SK-N-SH treated with all-trans-retinoic acid at 6 μM for 48 hours (cell line): ENCODE results near the gene CNP.

Experiments
- ATAC-seq: fragments of 200-7000 bp; cut with Tn5 transposase; 3 replicates; pipeline ENCODE4 v1.9.1; 2020; ENCODE audit warnings: mild to moderate bottlenecking, moderate library complexity
- ARNTL ChIP-seq: fragments of 450-650 bp; formaldehyde crosslinking; IDR thresholded peaks from 2 replicates; pipeline ENCODE4 v1.5.0; 2020; ENCODE audit warnings: low read depth, mild to moderate bottlenecking, moderate library complexity, borderline replicate concordance
- BACH2 ChIP-seq: fragments of 250-450 bp; sonication (Bioruptor Pico); IDR thresholded peaks from 2 replicates; pipeline ENCODE4 v1.9.0; 2021; ENCODE audit warnings: mild to moderate bottlenecking, borderline replicate concordance
- CREB5 ChIP-seq: fragments of 250-450 bp; sonication (Bioruptor Pico); IDR thresholded peaks from 2 replicates; pipeline ENCODE4 v1.5.1; 2020; ENCODE audit warnings: low read depth, mild to moderate bottlenecking, moderate library complexity
- CSDC2 ChIP-seq: fragments of 250-450 bp; sonication (Bioruptor Pico); IDR thresholded peaks from 2 replicates; pipeline ENCODE4 v1.5.0; 2020; ENCODE audit warnings: mild to moderate bottlenecking, moderate library complexity
- ESRRG ChIP-seq: fragments of 250-450 bp; sonication (Bioruptor Pico); IDR thresholded peaks from 2 replicates; pipeline ENCODE4 v1.6.1; 2021; ENCODE audit warnings: mild to moderate bottlenecking
- GLIS3 ChIP-seq: fragments of 250-450 bp; sonication (Bioruptor Pico); IDR thresholded peaks from 2 replicates; pipeline ENCODE4 v1.5.0; 2020; ENCODE audit warnings: mild to moderate bottlenecking, moderate library complexity
- ISL1 ChIP-seq: fragments of 250-450 bp; sonication (Bioruptor Pico); IDR thresholded peaks from 2 replicates; pipeline ENCODE4 v2.1.2; 2022; ENCODE audit warnings: mild to moderate bottlenecking, moderate library complexity
- PATZ1 ChIP-seq: fragments of 250-450 bp; sonication (Bioruptor Pico); IDR thresholded peaks from 2 replicates; pipeline ENCODE4 v1.8.0; 2020; ENCODE audit warnings: mild to moderate bottlenecking, moderate library complexity, borderline replicate concordance
- PPARA ChIP-seq: fragments of 250-450 bp; sonication (Bioruptor Pico); IDR thresholded peaks from 2 replicates; pipeline ENCODE4 v1.5.0; 2020; ENCODE audit warnings: mild to moderate bottlenecking, borderline replicate concordance
- RARB ChIP-seq: fragments of 250-450 bp; sonication (Bioruptor Pico); IDR thresholded peaks from 2 replicates; pipeline ENCODE4 v1.8.0; 2021; ENCODE audit warnings: mild to moderate bottlenecking, moderate library complexity
- SNAI2 ChIP-seq: fragments of 250-450 bp; sonication (Bioruptor Pico); IDR thresholded peaks from 2 replicates; pipeline ENCODE4 v1.5.0; 2020; ENCODE audit warnings: mild to moderate bottlenecking, moderate library complexity
- TCF4 ChIP-seq: fragments of 250-450 bp; sonication (Bioruptor Pico); IDR thresholded peaks from 2 replicates; pipeline ENCODE4 v1.8.0; 2021; ENCODE audit warnings: mild to moderate bottlenecking, moderate library complexity, borderline replicate concordance
- TSHZ2 ChIP-seq: fragments of 250-450 bp; sonication (Bioruptor Pico); IDR thresholded peaks from 2 replicates; pipeline ENCODE4 v1.5.0; 2020; ENCODE audit warnings: mild to moderate bottlenecking, moderate library complexity
- ZFP3 ChIP-seq: fragments of 250-450 bp; sonication (Bioruptor Pico); IDR thresholded peaks from 2 replicates; pipeline ENCODE4 v1.5.0; 2020; ENCODE audit warnings: mild to moderate bottlenecking, moderate library complexity
- ZFP30 ChIP-seq: fragments of 450-650 bp; formaldehyde crosslinking; IDR thresholded peaks from 2 replicates; pipeline ENCODE4 v1.5.0; 2022; ENCODE audit warnings: mild to moderate bottlenecking, moderate library complexity
- ZNF70 ChIP-seq: fragments of 450-650 bp; formaldehyde crosslinking; IDR thresholded peaks from 2 replicates; pipeline ENCODE4 v1.5.0; 2020; ENCODE audit warnings: mild to moderate bottlenecking, moderate library complexity
- ZNF8 ChIP-seq: fragments of 450-650 bp; formaldehyde crosslinking; IDR thresholded peaks from 2 replicates; pipeline ENCODE4 v1.5.0; 2020; ENCODE audit warnings: mild to moderate bottlenecking, moderate library complexity
- TF ChIP-seq, protein P1 (sequence below): fragments of 250-450 bp; sonication (Bioruptor Pico); IDR thresholded peaks from 2 replicates; pipeline ENCODE4 v1.5.1; 2021; ENCODE audit warnings: mild to moderate bottlenecking, moderate library complexity

The CNP gene

GRCh38 chr17:41984454-41984853 is 17.9 kb downstream of the CNP start:
- ATAC-seq: no peak
- TF ChIP-seq ESRRG (CRISPR knock-in tag) (no peak), PPARA (CRISPR knock-in tag) (no peak), TSHZ2 (no peak), SNAI2 (no peak)

DNA sequence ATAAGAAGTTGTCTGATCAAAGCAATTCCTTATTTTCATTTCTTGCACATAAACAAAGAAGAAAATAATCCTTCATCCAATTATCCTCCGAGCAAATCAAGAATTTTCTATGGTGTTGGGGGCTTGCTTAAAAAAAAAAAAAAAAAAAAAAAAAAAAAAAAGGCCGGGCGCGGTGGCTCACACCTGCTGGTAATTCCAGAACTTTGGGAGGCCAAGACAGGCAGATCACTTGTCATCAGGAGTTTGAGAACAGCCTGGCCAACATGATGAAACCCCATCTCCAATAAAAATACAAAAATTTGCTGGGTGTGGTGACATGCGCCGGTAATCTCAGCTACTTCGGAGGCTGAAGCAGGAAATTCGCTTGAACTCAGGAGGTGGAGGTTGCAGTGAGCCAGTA is 19.3 kb downstream of the CNP start:
- no peak for TF ChIP-seq ZFP3 (CRISPR knock-in tag)
- TF ChIP-seq PATZ1: no peak
- no peak for TF ChIP-seq ZNF8 (CRISPR knock-in tag)
- TF ChIP-seq, protein P1, sequence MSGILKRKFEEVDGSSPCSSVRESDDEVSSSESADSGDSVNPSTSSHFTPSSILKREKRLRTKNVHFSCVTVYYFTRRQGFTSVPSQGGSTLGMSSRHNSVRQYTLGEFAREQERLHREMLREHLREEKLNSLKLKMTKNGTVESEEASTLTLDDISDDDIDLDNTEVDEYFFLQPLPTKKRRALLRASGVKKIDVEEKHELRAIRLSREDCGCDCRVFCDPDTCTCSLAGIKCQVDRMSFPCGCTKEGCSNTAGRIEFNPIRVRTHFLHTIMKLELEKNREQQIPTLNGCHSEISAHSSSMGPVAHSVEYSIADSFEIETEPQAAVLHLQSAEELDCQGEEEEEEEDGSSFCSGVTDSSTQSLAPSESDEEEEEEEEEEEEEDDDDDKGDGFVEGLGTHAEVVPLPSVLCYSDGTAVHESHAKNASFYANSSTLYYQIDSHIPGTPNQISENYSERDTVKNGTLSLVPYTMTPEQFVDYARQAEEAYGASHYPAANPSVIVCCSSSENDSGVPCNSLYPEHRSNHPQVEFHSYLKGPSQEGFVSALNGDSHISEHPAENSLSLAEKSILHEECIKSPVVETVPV (CRISPR knock-in tag): no peak
- TF ChIP-seq CREB5 (CRISPR knock-in tag): no peak
- TF ChIP-seq ZNF70 (CRISPR knock-in tag): no peak
- TF ChIP-seq ARNTL: no peak
- no peak for TF ChIP-seq CSDC2 (CRISPR knock-in tag)
- TF ChIP-seq, all 23 proteins: peak for 0
- no peak for ATAC-seq

- TF ChIP-seq TCF4 (CRISPR knock-in tag): no peak
- ATAC-seq: no peak
Measured at GRCh38 chr17:41986634-41987033, 20.0 kb downstream of the CNP start.

GRCh38 chr17:41987642-41988041 is 21.0 kb downstream of the CNP start:
- TF ChIP-seq ISL1: no peak
- no peak for TF ChIP-seq ARNTL
- no peak for TF ChIP-seq PPARA (CRISPR knock-in tag)
- TF ChIP-seq, protein P1 (CRISPR knock-in tag): no peak
- no peak for TF ChIP-seq ESRRG (CRISPR knock-in tag)
- TF ChIP-seq ZNF70 (CRISPR knock-in tag): no peak
- TF ChIP-seq ZFP30: no peak
- no peak for ATAC-seq

- ATAC-seq: no peak
- TF ChIP-seq RARB (CRISPR knock-in tag): no peak
- no peak for TF ChIP-seq CREB5 (CRISPR knock-in tag)
- TF ChIP-seq ISL1: no peak
- no peak for TF ChIP-seq ARNTL
- no peak for TF ChIP-seq BACH2 (CRISPR knock-in tag)
- TF ChIP-seq GLIS3 (CRISPR knock-in tag): no peak
Measured at GRCh38 chr17:41988418-41988817, 21.8 kb downstream of the CNP start.
